GM12875 (cell line): ENCODE data around the gene HELZ2.
A peak's percentile ranks its signal among the peaks of the same experiment; 100 is the strongest.
"Not testable (repeated sequence)": the region's sequence is repeated elsewhere in the genome, so short reads cannot be mapped to it uniquely, and the experiment has no call there.

Experiments
- H3K4me3 ChIP-seq: one replicate; pipeline ENCODE4 v1.5.1; 2011; ENCODE audit warnings: low read depth, low read length, control low read depth
- TF ChIP-seq, protein P1 (sequence below): IDR thresholded peaks from 2 replicates; pipeline ENCODE4 v1.5.1; 2011; ENCODE audit warnings: low read depth, mild to moderate bottlenecking, control low read depth, inconsistent platforms, low read length, moderate library complexity, borderline replicate concordance; ENCODE audit not compliant: insufficient read depth

The HELZ2 gene

DNA sequence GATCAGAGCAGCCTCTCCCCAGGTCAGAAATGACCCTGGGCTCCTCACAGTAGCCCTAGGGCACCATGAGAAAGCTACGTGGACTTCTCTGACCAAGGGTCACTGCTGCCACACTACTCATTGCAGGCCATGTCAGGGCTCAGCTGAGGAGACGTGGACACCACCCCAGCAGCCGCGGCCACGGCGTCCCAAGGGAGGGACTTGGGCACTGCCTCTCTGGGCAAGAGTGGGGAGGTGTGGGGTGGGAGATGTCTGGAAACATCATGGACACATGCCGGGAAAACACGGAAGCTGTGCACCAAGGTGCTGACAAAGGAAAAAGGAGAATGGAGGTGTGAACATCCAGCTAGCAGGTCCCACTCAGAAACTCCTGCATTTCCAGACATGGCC, 43.8 kb upstream of the HELZ2 start:
- no peak overlapping the region for H3K4me3 ChIP-seq
- TF ChIP-seq, protein P1, sequence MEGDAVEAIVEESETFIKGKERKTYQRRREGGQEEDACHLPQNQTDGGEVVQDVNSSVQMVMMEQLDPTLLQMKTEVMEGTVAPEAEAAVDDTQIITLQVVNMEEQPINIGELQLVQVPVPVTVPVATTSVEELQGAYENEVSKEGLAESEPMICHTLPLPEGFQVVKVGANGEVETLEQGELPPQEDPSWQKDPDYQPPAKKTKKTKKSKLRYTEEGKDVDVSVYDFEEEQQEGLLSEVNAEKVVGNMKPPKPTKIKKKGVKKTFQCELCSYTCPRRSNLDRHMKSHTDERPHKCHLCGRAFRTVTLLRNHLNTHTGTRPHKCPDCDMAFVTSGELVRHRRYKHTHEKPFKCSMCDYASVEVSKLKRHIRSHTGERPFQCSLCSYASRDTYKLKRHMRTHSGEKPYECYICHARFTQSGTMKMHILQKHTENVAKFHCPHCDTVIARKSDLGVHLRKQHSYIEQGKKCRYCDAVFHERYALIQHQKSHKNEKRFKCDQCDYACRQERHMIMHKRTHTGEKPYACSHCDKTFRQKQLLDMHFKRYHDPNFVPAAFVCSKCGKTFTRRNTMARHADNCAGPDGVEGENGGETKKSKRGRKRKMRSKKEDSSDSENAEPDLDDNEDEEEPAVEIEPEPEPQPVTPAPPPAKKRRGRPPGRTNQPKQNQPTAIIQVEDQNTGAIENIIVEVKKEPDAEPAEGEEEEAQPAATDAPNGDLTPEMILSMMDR: no peak

DNA sequence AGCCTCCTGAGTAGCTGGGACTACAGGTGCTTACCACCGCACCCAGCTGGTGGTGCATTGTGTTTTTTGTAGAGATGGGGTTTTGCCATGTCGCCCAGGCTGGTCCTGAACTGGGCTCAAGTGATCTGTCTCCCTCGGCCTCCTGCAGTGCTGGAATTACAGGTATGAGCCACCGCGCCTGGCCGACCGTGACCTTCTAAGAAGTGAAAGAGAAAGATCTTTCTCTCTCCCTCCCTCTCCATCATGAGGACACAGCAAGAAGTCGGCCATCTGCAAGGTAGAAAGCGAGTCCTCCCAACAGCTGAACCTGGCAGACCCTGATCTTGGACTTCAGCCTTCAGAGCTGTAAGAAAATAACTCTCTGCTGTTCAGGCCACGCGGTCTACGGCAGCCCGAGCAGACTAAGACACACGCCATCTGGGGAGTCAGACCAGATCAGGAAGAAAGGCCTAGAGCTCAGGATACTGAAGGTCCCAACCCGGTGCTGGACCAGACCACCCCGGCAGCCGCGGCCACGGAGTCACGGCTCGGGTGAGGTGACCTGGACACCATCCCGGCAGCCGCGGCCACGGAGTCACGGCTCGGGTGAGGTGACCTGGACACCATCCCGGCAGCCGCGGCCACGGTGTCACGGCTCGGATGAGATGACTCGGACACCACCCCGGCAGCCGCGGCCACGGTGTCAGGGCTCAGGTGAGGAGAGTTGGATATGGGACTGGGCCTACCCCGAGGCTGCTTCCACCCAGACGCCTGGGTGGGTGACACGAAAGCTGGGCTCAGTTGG, 43.2 kb upstream of the HELZ2 start:
- no peak overlapping the region for H3K4me3 ChIP-seq
- TF ChIP-seq, protein P1: no peak

DNA sequence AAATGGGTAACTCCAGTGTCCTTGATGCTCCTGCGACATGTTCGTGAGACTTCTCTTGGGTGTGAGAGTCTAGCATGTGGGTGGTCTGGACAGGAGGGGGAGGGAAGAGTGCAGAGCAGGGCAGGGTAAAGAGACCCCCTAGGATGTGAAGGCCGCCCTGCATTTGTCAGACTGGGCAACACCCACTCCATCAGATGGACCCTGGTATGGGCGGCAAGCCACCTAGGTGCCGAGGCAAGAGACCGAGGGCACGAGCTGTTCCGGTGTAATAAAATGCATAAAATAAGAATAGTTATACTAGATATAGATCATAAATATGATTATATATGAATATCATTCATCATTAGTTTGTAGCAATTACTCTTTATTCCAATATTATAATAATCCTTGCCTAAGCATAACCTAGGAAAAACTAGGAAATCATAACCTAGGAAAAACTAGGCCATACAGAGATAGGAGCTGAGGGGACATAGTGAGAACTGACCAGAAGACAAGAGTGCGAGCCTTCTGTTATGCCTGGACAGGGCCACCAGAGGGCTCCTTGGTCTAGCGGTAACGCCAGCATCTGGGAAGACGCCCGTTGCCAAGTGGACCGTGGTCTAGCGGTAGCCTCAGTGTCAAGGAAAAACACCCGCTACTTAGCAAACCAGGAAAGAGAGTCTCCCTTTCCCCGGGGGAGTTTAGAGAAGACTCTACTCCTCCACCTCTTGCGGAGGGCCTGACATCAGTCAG, 40.0 kb upstream of the HELZ2 start:
- TF ChIP-seq, protein P1: 0 out of 2 replicates have a peak, but pooled peaks have one; percentile 7

DNA sequence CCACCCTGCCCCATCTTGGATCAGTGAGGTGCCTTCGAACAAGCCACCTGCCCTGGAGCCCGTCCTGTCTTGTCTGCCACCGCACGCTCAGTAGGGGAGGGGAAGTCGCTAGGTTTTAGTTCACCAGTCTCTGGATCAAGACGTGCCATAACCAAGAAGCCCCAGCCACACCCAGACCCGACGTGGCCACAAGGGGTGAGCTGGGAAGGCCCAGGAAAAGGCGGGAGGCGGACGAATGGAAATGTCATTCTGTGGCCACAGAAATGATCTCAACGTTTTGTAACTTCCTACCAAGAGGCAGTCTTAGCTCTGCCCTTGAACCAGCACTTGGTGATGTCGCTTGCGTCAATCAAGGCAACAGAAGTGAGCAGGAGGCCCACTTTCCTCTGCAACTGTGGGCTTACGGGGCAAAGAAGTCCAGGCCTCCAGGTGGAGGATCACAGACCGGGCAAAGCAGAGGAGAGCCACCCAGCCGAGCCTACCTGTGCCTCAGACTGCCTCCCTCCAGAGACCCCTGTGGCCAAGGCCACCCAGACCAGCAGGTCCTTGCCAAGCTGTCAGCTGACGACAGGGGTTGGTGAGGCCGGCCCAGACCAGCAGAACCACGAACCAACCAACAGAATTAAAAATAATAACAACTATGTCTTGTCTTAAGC, 38.4 kb upstream of the HELZ2 start:
- H3K4me3 ChIP-seq: no peak overlapping the region
- TF ChIP-seq, protein P1: no peak

More for the DNA sequence above, 40.0 kb upstream of the HELZ2 start:
- H3K4me3 ChIP-seq: not testable (repeated sequence)

DNA sequence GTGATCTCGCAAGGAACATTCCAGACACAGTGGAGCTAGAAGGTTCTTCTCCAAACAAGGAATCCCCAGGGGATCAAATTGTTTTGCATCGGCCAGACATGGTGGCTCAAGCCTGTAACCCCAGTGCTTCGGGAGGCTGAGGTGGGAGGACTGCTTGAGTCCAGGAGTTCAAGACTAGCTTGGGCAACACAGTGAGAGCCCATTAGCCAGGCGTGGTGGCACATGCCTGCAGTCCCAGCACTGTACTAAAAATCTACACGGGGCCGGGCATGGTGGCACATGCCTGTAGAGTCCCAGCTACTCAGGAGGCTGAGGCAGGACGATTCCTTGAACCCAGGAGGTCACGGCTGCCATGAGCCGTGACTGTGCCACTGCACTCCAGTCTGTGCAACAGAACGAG, 37.6 kb upstream of the HELZ2 start:
- H3K4me3 ChIP-seq: no peak overlapping the region
- TF ChIP-seq, protein P1: no peak

DNA sequence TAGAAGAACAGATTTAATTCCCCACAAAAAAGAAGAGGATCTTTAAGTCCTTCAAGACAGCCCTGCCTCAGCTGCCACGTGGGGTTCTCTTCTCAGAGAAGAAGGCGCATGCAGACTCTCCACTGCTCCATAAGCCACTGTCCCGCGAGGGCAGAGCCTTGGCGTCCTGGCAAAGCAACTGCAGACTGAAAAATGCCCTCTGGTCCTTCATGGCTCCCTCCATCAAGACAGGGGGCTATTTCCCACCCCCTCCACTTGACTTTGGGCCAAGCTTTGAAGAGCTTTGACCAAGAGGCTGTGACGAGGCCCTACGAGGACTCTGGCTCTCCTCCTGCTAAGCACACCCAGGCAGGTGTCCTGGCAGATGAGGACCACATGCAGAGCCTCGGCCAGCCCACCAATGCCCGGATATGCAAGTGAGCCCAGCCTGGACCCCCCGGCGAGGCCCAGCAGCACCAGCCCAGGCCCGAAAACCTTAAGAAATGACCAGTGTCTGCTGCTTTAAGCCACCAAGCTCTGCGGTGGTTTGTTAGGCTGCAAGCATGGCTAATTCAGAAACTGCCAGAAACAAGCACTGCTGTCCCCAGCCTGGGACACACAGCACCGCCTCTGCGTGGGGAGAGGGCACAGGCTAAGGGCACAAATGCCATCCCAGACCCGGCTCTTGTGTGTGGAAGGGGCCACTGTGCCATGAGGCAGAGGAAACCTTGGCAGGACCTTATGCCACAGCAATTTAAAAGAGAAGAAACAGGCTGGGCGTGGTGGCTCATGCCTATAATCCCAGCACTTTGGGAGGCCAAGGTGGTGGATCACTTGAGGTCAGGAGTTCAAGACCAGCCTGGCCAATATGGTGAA, 36.8 kb upstream of the HELZ2 start:
- TF ChIP-seq, protein P1: no peak
- H3K4me3 ChIP-seq: no peak overlapping the region
